Measurements from ENCODE around the gene ADAMTS2. TPM values are rescaled to one million over a fixed set of nuclear protein-coding genes. Genes with fewer than 3 reads are reported as not detected.

ADAMTS2 gene
- total RNA-seq, 1 donor from 2014 or later, result 11.9 TPM

- ATAC-seq (no peak), DNase-seq (ENCODE audit: low spot score) (peak; percentile 26)
Measured at GRCh38 chr5:179239256-179240135, 105.8 kb downstream of the ADAMTS2 start.

DNA sequence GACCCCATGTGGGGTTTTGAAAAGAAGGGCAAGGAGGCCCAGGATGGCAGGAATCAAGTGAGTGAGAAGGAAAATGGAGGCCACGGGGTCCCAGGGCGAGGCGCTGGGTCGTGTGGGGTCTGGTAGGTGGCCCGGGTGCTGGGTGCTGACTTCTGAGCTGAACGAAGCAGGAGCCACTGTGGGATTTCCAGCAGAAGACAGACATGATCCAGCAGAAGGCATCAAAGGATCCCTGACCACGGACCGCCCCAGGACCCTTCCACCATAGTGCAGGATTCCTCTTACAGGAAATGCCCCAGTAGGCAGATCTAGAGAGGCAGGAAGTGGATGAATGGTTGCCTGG, 106.7 kb downstream of the ADAMTS2 start:
- DNase-seq (ENCODE audit: low spot score) (no peak), ATAC-seq (no peak)

DNA sequence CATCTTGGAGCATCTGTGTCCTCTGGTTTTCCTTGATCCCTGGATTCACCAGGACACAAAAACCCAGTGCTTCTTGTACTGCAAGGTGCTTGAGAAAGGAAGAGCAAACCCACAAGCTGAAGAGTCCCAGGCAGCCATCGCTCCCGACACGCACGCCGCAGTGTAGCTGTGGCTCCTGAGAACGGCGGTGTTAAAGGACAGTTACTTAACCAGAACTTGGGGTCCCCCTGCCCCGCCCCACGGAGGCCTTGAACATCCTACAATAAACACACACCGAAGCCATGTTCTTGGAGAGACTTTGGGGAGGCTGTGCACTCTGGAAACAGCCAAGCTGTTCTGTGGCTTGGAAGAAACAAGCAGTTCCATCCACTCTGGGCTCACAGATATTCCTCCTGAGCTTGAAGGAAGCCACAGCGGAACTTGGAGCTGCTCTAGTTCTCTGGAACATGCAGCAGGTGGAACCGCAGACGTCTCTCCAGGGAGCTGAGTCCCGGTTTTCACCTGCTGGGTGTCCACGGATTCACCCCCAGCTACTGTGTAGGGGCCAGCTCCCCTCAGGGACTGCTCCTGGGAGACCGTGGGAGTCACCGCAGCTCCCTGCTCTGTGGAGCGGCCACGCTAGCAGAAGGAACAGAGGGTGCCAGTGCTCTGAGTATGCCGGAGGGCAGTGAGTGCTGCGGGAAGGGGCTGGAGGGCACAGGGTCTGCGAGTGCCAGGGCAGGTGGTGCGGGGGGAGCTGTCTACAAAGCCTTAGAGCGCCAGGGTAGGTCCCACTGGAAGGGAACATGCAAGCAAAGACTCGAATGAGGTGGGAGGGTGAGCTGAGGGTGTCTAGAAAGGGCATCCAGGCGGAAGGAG, 107.3 kb downstream of the ADAMTS2 start:
- ATAC-seq (no peak), DNase-seq (ENCODE audit: low spot score) (peak; percentile 15)

DNA sequence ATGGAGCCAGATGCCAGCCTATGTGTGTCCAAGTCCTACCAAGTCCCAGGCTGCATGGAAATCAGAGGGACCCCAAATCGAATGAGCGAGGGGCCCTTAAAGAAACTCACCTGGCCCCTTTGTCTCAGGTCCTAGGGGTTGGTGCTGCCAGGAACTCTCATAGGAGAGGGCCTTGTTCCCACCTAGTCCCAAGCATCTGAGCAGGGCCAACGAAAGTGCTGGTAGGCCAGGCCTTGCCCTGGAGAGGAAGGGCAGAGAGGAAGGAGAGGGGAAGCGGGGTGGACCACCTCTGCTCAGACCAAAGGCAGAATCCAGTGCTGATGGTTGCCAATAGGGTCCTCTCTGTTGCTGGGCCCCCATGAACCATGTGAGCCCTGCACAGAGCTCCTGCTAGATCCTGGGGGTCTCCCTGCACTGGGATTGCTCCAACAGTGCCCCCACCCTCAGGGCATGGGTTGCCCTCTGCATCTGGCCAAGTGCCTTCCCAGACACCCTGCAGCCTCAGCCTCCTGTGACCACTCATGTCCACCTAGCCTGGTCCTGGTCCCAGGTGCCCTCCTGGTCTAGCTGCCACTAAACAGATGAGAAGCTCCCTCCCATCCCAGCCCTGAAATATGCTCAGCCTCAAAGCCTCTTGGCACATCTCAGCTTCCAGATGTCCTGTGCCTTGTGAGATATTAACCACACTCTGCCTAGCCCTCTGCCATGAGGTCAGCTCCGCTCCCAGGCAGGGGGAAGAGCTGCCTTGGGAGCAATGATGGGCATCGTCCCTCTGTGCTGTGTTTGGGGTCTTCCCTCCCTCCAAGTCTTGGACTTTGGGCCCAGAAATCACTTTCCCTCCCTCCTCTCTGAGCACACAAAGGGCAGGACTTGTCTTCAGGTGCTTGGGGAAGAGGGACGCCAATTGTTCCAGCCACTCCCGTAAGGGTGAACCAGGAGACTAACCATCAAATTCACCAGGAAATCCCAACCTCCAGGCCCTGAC, 109.6 kb downstream of the ADAMTS2 start:
- DNase-seq (ENCODE audit: low spot score) (peak; percentile 31), ATAC-seq (no peak)

GRCh38 chr5:179234563-179235135, 110.6 kb downstream of the ADAMTS2 start:
- DNase-seq (ENCODE audit: low spot score), result peak; percentile 33
- ATAC-seq, result no peak

DNA sequence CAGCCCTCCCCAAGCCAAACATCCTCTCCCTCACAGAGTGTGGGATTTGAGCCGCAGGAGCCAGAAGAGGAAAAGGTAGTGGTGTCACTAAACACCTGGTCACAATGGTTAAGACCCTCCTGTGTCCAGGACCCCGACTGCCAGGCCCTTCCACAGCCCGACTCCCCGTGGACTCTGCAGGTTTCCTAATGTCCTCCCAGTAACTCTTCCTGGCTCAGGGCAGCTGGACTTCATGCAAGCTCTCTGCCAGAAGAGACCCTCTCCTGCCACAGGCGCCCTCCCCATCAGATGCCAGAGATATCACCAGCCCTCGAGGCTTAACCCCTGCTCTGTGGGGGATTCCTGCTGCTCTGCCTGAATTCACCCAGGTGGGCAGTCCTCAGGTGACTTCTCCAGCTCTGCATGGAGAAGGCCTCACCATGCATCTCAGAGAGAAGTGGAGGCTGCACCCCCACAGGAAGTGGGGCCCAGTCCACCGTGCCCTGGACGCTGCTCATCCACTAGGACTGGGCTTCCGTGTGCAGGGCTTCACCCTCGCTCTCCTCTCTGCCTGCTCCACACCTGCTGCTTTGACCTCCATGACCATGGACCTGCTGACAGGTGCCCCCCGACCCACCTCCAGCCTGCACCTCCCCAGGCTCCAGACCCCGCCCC, 111.2 kb downstream of the ADAMTS2 start:
- ATAC-seq, result no peak
- peak; percentile 23 for DNase-seq (ENCODE audit: low spot score)

- DNase-seq (ENCODE audit: low spot score), result peak; percentile 15
- no peak for ATAC-seq
Measured at GRCh38 chr5:179232091-179232735, 113.0 kb downstream of the ADAMTS2 start.

DNA sequence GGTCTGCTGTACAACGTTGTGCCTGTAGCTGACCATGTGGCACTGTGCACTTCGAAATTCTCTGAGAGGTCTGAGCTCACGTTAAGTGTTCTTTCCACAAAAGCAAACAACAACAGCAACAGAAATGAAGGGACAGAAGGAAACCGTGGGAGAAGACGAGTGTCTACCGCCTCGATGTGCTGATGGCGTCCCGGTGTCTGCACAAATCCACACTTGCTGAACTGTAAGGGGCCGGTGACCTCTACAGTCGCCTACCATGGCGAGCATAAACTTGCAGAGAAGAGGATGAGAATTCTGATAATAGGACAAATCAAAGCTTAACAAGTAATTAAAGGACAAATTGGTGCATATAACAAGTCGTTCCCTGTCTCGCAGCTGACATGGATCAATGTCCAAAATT, 114.0 kb downstream of the ADAMTS2 start:
- DNase-seq (ENCODE audit: low spot score), result peak; percentile 18
- ATAC-seq, result no peak

DNA sequence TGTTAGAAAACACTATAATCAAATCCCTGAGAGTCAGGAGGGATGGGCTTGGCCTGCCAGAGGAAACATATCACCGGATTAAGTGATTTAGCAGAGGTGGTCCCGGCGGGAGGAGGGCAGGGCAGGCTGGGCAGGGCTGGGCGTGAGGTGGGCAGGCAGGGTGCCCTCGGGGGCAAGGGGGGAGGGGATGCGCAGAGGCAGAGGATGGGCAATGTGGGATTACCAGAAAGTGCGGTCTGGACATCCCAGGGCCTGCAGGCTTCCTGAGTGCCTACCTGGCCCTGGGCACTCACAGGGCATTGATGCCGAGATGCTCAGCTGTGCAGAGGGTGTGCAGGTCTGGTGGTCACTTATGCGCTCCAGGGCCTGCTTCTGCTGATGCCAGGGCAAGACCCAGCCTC, 115.2 kb downstream of the ADAMTS2 start:
- DNase-seq (ENCODE audit: low spot score) (peak; percentile 36), ATAC-seq (no peak)

GRCh38 chr5:179229331-179229831, 115.9 kb downstream of the ADAMTS2 start:
- ATAC-seq (no peak), DNase-seq (ENCODE audit: low spot score) (peak; percentile 36)

DNA sequence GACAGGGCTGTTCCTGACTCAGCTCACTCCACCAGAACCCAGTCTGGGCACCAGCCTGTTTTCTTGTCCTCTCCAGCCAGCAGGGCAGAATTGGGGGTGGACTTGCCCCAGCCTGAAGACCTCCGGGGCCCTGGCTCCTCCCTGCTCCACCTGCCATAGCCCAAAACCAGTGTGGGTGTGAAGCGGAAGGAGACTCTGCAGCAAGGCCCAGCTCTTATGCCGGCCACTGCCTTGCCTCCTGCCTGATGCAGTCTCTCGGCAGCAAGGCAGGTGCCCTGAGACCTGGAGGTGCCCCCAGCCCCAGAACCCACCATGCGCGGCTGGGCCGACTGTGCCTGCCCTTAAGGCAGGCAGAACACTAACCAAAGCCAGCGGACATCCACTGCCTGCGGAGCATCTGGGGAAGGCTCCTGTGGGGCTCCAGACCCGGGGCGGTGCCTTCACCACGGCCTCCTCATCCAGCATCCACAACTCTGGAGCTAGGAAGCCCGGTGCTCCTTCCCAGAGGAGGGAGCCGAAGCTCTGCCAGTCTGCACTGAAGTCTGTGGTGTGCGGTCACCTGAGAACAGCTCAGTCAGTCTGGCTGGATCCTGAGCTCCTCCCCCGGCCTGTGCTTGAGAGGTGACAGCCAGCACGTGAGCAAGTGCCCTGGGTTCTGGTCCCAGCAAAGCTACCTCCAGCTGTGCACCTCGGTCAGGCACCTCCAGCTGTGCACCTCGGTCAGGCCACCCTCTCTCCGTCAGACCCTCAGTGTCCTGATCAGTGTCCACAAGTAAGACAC, 116.7 kb downstream of the ADAMTS2 start:
- DNase-seq (ENCODE audit: low spot score) (peak; percentile 35), ATAC-seq (no peak)

- peak; percentile 35 for DNase-seq (ENCODE audit: low spot score)
Measured at GRCh38 chr5:179227580-179228311, 117.5 kb downstream of the ADAMTS2 start.

GRCh38 chr5:179227229-179227579, 118.1 kb downstream of the ADAMTS2 start:
- ATAC-seq, result no peak
- peak; percentile 21 for DNase-seq (ENCODE audit: low spot score)

More at GRCh38 chr5:179227580-179228311, 117.5 kb downstream of the ADAMTS2 start:
- no peak for ATAC-seq

GRCh38 chr5:179226696-179227095, 118.6 kb downstream of the ADAMTS2 start:
- DNase-seq (ENCODE audit: low spot score) (peak; percentile 15), ATAC-seq (no peak)

GRCh38 chr5:179225387-179225786, 119.9 kb downstream of the ADAMTS2 start:
- DNase-seq (ENCODE audit: low spot score), result peak; percentile 32
- ATAC-seq, result no peak

GRCh38 chr5:179224741-179225140, 120.5 kb downstream of the ADAMTS2 start:
- ATAC-seq (no peak), DNase-seq (ENCODE audit: low spot score) (no peak)

DNA sequence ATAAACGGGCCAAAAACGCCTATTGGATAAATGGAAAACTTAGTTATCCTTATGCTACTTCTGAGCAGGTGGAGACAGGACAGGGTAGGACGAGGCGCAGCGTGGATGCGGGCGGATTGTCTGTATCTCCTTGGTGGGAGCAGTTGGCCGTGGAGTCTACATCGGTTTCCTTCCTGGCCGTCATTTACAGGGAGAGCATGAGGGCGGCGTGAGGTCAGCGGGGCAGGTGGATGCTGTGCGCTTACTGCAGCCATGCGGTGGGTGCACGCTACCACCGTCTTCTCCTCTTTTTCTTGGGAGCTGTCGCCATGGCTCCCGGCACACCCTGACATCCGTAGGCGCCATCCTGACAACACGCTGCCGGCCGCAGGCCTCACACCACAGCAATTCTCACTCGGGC, 121.3 kb downstream of the ADAMTS2 start:
- ATAC-seq (no peak), DNase-seq (ENCODE audit: low spot score) (no peak)

GRCh38 chr5:179223528-179223927, 121.7 kb downstream of the ADAMTS2 start:
- ATAC-seq (no peak), DNase-seq (ENCODE audit: low spot score) (no peak)
